ENCODE results near the gene ABCG1. TPM values are rescaled to one million over a fixed set of nuclear protein-coding genes. Genes with fewer than 3 reads are reported as not detected.

ABCG1 gene
- total RNA-seq, 1 donor from 2014 or later = not detected

DNA sequence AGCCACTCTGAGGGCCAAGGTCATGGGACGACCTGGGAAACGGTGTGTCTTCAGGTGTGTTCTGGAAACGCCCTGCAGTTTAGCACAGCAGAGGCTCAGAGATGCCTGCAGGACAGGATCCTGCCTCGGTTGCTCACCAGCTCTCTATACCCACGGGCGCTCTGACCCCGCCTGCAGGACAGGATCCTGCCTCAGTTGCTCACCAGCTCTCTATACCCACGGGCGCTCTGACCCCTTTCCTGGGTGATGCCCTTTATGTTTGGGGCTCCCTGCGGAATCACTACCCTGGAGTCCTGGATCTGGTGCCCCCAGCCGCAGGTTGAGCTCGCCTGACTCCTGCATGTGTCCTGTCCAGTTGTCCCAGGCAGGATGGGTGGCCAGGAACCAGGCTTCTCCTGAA is 63.8 kb downstream of the ABCG1 start:
- TF ChIP-seq, protein P1, sequence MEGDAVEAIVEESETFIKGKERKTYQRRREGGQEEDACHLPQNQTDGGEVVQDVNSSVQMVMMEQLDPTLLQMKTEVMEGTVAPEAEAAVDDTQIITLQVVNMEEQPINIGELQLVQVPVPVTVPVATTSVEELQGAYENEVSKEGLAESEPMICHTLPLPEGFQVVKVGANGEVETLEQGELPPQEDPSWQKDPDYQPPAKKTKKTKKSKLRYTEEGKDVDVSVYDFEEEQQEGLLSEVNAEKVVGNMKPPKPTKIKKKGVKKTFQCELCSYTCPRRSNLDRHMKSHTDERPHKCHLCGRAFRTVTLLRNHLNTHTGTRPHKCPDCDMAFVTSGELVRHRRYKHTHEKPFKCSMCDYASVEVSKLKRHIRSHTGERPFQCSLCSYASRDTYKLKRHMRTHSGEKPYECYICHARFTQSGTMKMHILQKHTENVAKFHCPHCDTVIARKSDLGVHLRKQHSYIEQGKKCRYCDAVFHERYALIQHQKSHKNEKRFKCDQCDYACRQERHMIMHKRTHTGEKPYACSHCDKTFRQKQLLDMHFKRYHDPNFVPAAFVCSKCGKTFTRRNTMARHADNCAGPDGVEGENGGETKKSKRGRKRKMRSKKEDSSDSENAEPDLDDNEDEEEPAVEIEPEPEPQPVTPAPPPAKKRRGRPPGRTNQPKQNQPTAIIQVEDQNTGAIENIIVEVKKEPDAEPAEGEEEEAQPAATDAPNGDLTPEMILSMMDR (conservative IDR thresholded peaks at IDR 0.05; ENCODE audit: low read depth, low read length) = no peak
- DNase-seq (ENCODE audit: low read depth) = no peak
- H3K4me3 ChIP-seq (ENCODE audit: low read depth, low read length) = no peak overlapping the region

DNA sequence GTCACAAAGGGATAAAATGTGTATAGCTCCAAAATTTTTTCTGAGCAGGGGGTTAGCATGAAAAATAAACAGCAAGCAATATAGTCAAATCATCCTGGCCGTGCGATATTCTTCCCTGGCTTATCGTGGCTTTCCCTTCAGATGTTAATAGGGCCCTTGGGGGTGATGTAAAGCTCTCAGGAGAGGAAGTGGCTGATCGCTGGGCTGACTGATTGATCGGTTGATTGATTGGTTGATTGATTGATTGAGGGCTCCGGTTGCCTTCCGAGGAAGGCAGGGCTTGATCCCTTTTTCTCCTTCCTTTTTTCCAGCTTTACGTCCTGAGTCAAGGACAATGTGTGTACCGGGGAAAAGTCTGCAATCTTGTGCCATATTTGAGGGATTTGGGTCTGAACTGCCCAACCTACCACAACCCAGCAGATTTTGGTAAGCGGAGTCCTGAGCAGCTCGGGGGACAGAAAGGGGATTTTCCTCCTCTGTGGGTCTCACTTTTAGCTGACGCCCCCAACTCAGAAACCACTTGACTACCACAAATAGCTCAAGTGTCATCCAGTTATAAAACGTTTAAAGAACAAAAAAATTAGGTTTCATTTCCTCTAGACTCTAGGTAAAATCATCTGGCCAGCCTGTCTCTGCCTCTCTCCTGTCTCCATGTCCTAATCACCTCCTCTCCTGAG is 66.8 kb downstream of the ABCG1 start:
- no peak for DNase-seq (ENCODE audit: low read depth)
- TF ChIP-seq, protein P1 (conservative IDR thresholded peaks at IDR 0.05; ENCODE audit: low read depth, low read length) = no peak
- no peak overlapping the region for H3K4me3 ChIP-seq (ENCODE audit: low read depth, low read length)

DNA sequence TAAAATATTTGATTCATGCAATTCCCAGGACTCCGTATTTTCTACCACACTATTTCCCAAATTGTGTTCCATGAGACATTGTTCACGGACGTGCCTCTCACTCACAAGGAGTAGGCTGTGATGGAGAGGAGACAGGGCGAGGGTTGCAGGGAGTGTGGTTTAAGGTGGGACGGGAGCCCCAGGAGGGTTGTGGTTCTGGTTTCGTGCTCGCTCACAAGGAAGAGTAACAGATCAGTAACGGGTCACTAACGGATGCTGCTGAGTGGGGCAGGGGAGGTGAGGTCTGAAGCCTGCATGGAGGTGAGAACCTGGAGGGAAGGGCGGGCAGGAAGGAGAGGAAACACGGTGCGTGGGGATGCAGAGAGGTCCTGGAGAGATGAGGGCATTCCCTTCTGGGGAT is 67.5 kb downstream of the ABCG1 start:
- no peak for DNase-seq (ENCODE audit: low read depth)
- TF ChIP-seq, protein P1 (conservative IDR thresholded peaks at IDR 0.05; ENCODE audit: low read depth, low read length) = no peak
- H3K4me3 ChIP-seq (ENCODE audit: low read depth, low read length) = no peak overlapping the region

DNA sequence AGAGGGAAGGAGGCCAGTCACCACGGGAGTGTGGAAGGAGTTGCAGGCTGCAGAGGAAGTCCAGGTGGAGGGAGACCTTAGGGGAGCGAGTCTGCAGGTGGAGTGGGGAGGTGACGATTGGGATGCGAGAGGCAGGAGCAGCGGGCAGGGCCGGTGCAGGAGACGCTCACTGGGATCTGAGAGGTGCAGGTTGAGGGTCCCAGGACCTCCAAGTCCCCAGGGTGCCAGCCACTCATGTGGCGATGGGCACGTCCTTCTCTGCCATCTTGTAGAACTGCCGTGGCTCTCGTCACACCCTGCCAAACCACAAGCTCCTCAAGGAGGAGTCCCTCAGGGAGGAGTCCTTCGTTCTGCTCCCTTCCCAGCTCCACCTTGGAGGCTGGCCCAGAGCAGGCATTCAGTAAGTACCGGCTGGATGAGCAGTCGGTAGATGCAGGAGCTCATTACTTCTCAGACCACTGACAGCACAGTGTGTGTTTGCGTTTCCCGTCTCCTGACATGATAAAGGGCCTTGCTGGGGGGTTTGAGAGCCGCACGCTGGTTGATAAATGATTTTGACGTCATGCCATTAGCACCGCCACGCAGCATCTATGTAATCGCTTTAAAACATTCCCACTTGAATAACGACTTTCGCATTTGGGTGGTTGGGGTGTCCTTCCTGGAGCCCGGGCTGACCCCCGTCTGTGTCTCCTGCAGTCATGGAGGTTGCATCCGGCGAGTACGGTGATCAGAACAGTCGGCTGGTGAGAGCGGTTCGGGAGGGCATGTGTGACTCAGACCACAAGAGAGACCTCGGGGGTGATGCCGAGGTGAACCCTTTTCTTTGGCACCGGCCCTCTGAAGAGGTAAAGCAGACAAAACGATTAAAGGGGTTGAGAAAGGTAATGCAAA is 68.5 kb downstream of the ABCG1 start:
- H3K4me3 ChIP-seq (ENCODE audit: low read depth, low read length) = no peak overlapping the region
- DNase-seq (ENCODE audit: low read depth) = no peak
- TF ChIP-seq, protein P1 (conservative IDR thresholded peaks at IDR 0.05; ENCODE audit: low read depth, low read length) = no peak

DNA sequence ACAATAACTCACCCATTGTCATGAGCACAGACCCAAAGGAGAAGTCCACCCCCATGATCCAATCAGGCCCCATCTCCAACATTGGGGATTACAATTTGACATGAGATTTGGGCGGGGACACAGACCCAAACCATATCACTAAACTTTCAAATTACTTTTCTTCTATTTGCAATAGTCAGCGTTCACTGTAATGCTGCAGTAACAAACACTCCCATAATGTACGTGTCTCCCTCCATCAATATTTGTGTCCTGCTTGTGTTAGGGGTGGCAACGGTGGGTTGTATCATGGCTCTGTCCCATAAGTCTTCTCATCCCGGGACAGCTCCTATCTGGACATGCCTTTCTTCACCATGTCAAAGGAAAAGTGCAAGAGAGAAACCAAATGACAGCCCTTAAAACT is 70.0 kb downstream of the ABCG1 start:
- DNase-seq (ENCODE audit: low read depth) = no peak
- TF ChIP-seq, protein P1 (conservative IDR thresholded peaks at IDR 0.05; ENCODE audit: low read depth, low read length) = no peak
- no peak overlapping the region for H3K4me3 ChIP-seq (ENCODE audit: low read depth, low read length)

DNA sequence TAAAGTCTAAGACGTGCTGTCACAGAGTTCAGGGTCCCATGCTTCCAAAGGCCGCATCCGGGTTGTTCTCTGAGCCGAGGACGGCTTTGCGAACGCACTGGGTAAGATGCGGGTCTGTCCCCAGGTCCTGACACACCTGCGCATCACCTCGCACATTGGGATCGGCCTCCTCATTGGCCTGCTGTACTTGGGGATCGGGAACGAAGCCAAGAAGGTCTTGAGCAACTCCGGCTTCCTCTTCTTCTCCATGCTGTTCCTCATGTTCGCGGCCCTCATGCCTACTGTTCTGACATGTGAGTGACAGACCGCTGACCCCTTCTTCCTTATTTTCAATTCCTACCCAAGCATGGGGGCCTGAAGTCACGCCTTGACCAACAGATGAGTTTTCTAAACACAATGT is 71.0 kb downstream of the ABCG1 start:
- TF ChIP-seq, protein P1 (conservative IDR thresholded peaks at IDR 0.05; ENCODE audit: low read depth, low read length) = no peak
- DNase-seq (ENCODE audit: low read depth) = no peak
- H3K4me3 ChIP-seq (ENCODE audit: low read depth, low read length) = no peak overlapping the region

Data from epithelial cell of proximal tubule (primary cell).